ENCODE measurements around the gene PHF14. TPM values are rescaled to one million over a fixed set of nuclear protein-coding genes. Genes with fewer than 3 reads are reported as not detected.

Gene PHF14
- total RNA-seq, 1 experiment from 2014 or later: 49.3 TPM

- BruUV-seq (replicated peaks): no TSS peak
- Histone ChIP-seq H2AFZ (no peak overlapping the region), H3K36me3 (ENCODE audit: low read depth) (no peaks in the 10 kb centered on the region), H3K27ac (no peak overlapping the region), H3K27me3 (ENCODE audit: insufficient read depth, low read depth) (no peaks in the 10 kb centered on the region), H3K4me1 (replicated peaks; ENCODE audit: insufficient read depth) (no peaks in the 10 kb centered on the region), H3K4me2 (no peak overlapping the region), H4K20me1 (ENCODE audit: insufficient read depth) (no peaks in the 10 kb centered on the region), H3K9me3 (ENCODE audit: insufficient read depth, low read depth) (no peaks in the 10 kb centered on the region), H3F3A (ENCODE audit: insufficient read depth, low read depth) (no peaks in the 10 kb centered on the region), H3K79me2 (ENCODE audit: low read depth) (no peaks in the 10 kb centered on the region), H3K4me3 (no peak overlapping the region), H3K9me2 (ENCODE audit: insufficient read depth) (no peaks in the 10 kb centered on the region)
- intact Hi-C loops (cut with micrococcal nuclease; ENCODE audit: unreplicated experiment): no loop called here
- ChIA-PET POLR2A (ENCODE audit: unreplicated experiment) (no interaction called here), CTCF (no interaction called here)
- DNase-seq: no peak
- no peak for TF ChIP-seq EZH2 (IDR thresholded peaks at IDR 0.05; ENCODE audit: low read depth)
- TF ChIP-seq, protein P1, sequence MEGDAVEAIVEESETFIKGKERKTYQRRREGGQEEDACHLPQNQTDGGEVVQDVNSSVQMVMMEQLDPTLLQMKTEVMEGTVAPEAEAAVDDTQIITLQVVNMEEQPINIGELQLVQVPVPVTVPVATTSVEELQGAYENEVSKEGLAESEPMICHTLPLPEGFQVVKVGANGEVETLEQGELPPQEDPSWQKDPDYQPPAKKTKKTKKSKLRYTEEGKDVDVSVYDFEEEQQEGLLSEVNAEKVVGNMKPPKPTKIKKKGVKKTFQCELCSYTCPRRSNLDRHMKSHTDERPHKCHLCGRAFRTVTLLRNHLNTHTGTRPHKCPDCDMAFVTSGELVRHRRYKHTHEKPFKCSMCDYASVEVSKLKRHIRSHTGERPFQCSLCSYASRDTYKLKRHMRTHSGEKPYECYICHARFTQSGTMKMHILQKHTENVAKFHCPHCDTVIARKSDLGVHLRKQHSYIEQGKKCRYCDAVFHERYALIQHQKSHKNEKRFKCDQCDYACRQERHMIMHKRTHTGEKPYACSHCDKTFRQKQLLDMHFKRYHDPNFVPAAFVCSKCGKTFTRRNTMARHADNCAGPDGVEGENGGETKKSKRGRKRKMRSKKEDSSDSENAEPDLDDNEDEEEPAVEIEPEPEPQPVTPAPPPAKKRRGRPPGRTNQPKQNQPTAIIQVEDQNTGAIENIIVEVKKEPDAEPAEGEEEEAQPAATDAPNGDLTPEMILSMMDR (conservative IDR thresholded peaks at IDR 0.05): no peak
Measured at GRCh38 chr7:11196143-11196542, 222.5 kb downstream of the PHF14 start.

- Histone ChIP-seq H3K27me3 (ENCODE audit: insufficient read depth, low read depth) (no peaks in the 10 kb centered on the region), H3K9me2 (ENCODE audit: insufficient read depth) (no peaks in the 10 kb centered on the region), H4K20me1 (ENCODE audit: insufficient read depth) (no peaks in the 10 kb centered on the region), H3K79me2 (ENCODE audit: low read depth) (no peaks in the 10 kb centered on the region), H3F3A (ENCODE audit: insufficient read depth, low read depth) (no peaks in the 10 kb centered on the region), H3K27ac (no peak overlapping the region), H3K36me3 (ENCODE audit: low read depth) (no peaks in the 10 kb centered on the region), H3K4me3 (no peak overlapping the region), H3K9me3 (ENCODE audit: insufficient read depth, low read depth) (no peaks in the 10 kb centered on the region), H3K4me2 (no peak overlapping the region), H2AFZ (no peak overlapping the region), H3K4me1 (replicated peaks; ENCODE audit: insufficient read depth) (no peaks in the 10 kb centered on the region)
- intact Hi-C loops (cut with micrococcal nuclease; ENCODE audit: unreplicated experiment): no loop called here
- TF ChIP-seq, protein P1 (conservative IDR thresholded peaks at IDR 0.05): no peak
- TF ChIP-seq EZH2 (IDR thresholded peaks at IDR 0.05; ENCODE audit: low read depth): no peak
- CTCF ChIA-PET: no interaction called here
- POLR2A ChIA-PET (ENCODE audit: unreplicated experiment): no interaction called here
- no peak for DNase-seq
- no TSS peak for BruUV-seq (replicated peaks)
Measured at GRCh38 chr7:11203224-11203623, 229.6 kb downstream of the PHF14 start.

DNA sequence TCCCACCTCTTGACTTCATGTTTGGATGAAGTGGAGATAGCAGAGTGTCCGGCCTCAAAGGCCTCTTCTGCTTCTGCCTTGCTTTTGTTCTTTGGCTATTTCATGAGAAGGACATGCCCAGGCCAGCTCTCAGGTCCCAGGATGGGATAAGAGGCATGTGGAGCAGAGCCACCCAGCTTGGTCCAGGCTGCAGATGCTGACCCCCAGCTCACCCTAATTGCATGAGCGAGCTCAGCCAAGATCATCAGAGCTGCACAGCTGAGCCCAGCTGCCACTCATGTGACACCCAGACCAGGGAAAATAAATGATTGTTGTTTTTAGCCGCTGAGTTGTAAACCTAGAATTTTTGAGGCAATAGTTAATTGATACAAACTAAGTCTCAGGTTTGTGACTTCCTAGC lies 230.0 kb downstream of the PHF14 start:
- no peaks in the 10 kb centered on the region for H3K9me2 ChIP-seq (ENCODE audit: insufficient read depth)
- POLR2A ChIA-PET (ENCODE audit: unreplicated experiment): no interaction called here
- no peaks in the 10 kb centered on the region for H3F3A ChIP-seq (ENCODE audit: insufficient read depth, low read depth)
- DNase-seq: no peak
- H3K4me1 ChIP-seq (replicated peaks; ENCODE audit: insufficient read depth): no peaks in the 10 kb centered on the region
- CTCF ChIA-PET: no interaction called here
- intact Hi-C loops (cut with micrococcal nuclease; ENCODE audit: unreplicated experiment): no loop called here
- no peaks in the 10 kb centered on the region for H4K20me1 ChIP-seq (ENCODE audit: insufficient read depth)
- H3K36me3 ChIP-seq (ENCODE audit: low read depth): no peaks in the 10 kb centered on the region
- BruUV-seq (replicated peaks): no TSS peak
- no peaks in the 10 kb centered on the region for H3K27me3 ChIP-seq (ENCODE audit: insufficient read depth, low read depth)
- no peaks in the 10 kb centered on the region for H3K79me2 ChIP-seq (ENCODE audit: low read depth)
- no peak overlapping the region for H3K4me3 ChIP-seq
- no peak overlapping the region for H3K27ac ChIP-seq
- TF ChIP-seq EZH2 (IDR thresholded peaks at IDR 0.05; ENCODE audit: low read depth): no peak
- TF ChIP-seq, protein P1 (conservative IDR thresholded peaks at IDR 0.05): no peak
- H3K9me3 ChIP-seq (ENCODE audit: insufficient read depth, low read depth): no peaks in the 10 kb centered on the region
- no peak overlapping the region for H2AFZ ChIP-seq
- no peak overlapping the region for H3K4me2 ChIP-seq
